ENCODE results near the gene SCN3B. TPM values are rescaled to one million over a fixed set of nuclear protein-coding genes. Genes with fewer than 3 reads are reported as not detected.
"Not testable (repeated sequence)": the region's sequence is repeated elsewhere in the genome, so short reads cannot be mapped to it uniquely, and the experiment has no call there.

The SCN3B gene
- total and polyA plus RNA-seq, 2 of the 4 experiments (the other 2 are of a cell fraction) = under 0.01 to 0.03 TPM

DNA sequence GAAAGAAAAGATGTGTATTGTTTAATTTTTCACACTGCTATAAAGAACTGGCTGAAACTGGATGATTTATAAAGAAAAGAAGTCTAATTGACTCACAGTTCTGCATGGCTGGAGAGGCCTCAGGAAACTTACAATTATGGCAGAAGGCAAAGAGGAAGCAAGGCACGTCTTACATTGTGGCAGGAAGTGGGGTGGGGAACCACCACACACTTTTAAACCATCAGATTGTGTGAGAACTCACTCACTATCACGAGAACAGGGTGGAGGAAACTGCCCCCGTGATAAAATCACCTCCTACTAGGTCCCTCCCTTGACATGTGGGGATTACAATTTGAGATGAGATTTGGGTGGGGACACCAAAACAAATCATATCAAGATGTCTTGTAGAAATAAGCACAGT lies 5.5 kb upstream of the SCN3B start:
- H3K14ac ChIP-seq (replicated peaks; ENCODE audit: low read depth, low read length); H3K4me2 ChIP-seq (ENCODE audit: low read depth, low read length); DNase-seq; H3K36me3 ChIP-seq (ENCODE audit: control insufficient read depth, insufficient read depth, low read length); H2AK9ac ChIP-seq (replicated peaks; ENCODE audit: low read depth, low read length, poor library complexity); H3K4me1 ChIP-seq (ENCODE audit: control insufficient read depth, insufficient read depth, low read length); in situ Hi-C loops (cut with MboI; ENCODE audit: low sequenced_read_pairs); intact Hi-C loops (cut with micrococcal nuclease); H3K23ac ChIP-seq (ENCODE audit: low read depth, low read length); H3K56ac ChIP-seq (ENCODE audit: extremely low read depth, insufficient read depth, low read length); H3K9ac ChIP-seq (ENCODE audit: low read depth, low read length); H2BK120ac ChIP-seq (ENCODE audit: low read depth, low read length); dilution Hi-C loops (cut with HindIII; ENCODE audit: low sequenced_read_pairs, unreplicated experiment); H4K8ac ChIP-seq (ENCODE audit: low read depth in 2 of 2, low read length in 2 of 2); H3K4me3 ChIP-seq (ENCODE audit: insufficient read depth, low read depth, low read length); H3K79me1 ChIP-seq (ENCODE audit: low read depth in 1 of 2, low read length in 2 of 2); CTCF ChIA-PET; H4K5ac ChIP-seq (ENCODE audit: low read depth, low read length); H3K27ac ChIP-seq (ENCODE audit: insufficient read depth, low read length); ATAC-seq (ENCODE audit: low read depth); H3K18ac ChIP-seq (ENCODE audit: low read depth, low read length); H2AK5ac ChIP-seq (ENCODE audit: low read depth, low read length); H3K4ac ChIP-seq (ENCODE audit: low read depth, low read length); H3K9me3 ChIP-seq (ENCODE audit: control insufficient read depth, insufficient read depth, low read length); H3K27me3 ChIP-seq (ENCODE audit: control insufficient read depth, insufficient read depth, low read length); H2BK20ac ChIP-seq (ENCODE audit: low read depth, low read length); H3K9me1 ChIP-seq (ENCODE audit: insufficient read depth, low read length); H2BK5ac ChIP-seq (ENCODE audit: low read depth, low read length, poor library complexity, severe bottlenecking); H4K91ac ChIP-seq (ENCODE audit: insufficient read depth, low read depth, low read length); H2BK15ac ChIP-seq (ENCODE audit: low read depth, low read length); BruUV-seq (replicated peaks); POLR2A ChIA-PET (ENCODE audit: unreplicated experiment); H2AFZ ChIP-seq (replicated peaks; ENCODE audit: low read length, poor library complexity); H4K20me1 ChIP-seq (ENCODE audit: insufficient read depth, low read length): not testable (repeated sequence)
- no CpG with 5 or more reads among the region's 3 CpGs for WGBS, 2 experiments (ENCODE audit: extremely low coverage in 2 of 2, insufficient read length in 1 of 2)
